ENCODE results near the gene ARMC2. TPM values are rescaled to one million over a fixed set of nuclear protein-coding genes. Genes with fewer than 3 reads are reported as not detected.

The ARMC2 gene
- total and polyA plus RNA-seq, 2 of the 4 experiments (the other 2 are of a cell fraction): 0.72 to 3.9 TPM

DNA sequence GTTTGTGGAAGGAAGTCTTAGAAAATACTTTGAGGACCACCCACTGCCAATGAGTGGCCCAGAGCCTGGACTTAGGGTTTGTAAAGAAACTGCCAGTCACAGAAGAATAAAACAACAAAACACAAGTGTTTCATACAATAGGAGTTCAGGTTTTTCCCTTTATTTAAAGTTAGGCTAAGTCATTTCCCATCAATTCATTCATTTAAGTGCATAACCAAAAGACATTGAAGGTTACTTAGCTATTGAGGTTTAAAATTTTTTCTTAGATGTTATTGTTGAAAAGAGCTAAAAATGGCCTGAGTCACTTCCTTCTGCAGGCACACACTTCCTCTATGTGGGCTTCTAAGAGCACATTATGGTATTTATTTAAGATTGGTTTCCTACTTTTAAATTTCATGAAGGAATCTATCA, 54.2 kb downstream of the ARMC2 start:
- intact Hi-C loops (cut with micrococcal nuclease) (no loop called here), dilution Hi-C loops (cut with HindIII; ENCODE audit: low sequenced_read_pairs, unreplicated experiment) (no loop called here), in situ Hi-C loops (cut with MboI; ENCODE audit: low sequenced_read_pairs) (loop anchor here (10.0 kb wide), 1 partner anchor 162 kb away; no protein-coding TSS in a partner anchor)
- DNase-seq (peak; percentile 52), ATAC-seq (ENCODE audit: low read depth) (peak; percentile 42; the same call in 1 of the 2 replicates)
- no peak overlapping the region; the same call in 1 of the 2 replicates for H2BK20ac ChIP-seq (ENCODE audit: low read depth, low read length)
- H2BK15ac ChIP-seq (ENCODE audit: low read depth, low read length): peak overlapping the region; percentile 47; the same call in 2 of the 3 replicates
- H3K27ac ChIP-seq (ENCODE audit: insufficient read depth, low read length): no peak overlapping the region
- TF ChIP-seq FOS (IDR thresholded peaks at IDR 0.05; ENCODE audit: low read depth, low read length): no peak
- TF ChIP-seq BHLHE40 (IDR thresholded peaks at IDR 0.05; ENCODE audit: low read depth, low read length): no peak
- TF ChIP-seq, protein P1, sequence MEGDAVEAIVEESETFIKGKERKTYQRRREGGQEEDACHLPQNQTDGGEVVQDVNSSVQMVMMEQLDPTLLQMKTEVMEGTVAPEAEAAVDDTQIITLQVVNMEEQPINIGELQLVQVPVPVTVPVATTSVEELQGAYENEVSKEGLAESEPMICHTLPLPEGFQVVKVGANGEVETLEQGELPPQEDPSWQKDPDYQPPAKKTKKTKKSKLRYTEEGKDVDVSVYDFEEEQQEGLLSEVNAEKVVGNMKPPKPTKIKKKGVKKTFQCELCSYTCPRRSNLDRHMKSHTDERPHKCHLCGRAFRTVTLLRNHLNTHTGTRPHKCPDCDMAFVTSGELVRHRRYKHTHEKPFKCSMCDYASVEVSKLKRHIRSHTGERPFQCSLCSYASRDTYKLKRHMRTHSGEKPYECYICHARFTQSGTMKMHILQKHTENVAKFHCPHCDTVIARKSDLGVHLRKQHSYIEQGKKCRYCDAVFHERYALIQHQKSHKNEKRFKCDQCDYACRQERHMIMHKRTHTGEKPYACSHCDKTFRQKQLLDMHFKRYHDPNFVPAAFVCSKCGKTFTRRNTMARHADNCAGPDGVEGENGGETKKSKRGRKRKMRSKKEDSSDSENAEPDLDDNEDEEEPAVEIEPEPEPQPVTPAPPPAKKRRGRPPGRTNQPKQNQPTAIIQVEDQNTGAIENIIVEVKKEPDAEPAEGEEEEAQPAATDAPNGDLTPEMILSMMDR (conservative IDR thresholded peaks at IDR 0.05; ENCODE audit: low read depth, low read length): no peak
- TF ChIP-seq, protein P2, sequence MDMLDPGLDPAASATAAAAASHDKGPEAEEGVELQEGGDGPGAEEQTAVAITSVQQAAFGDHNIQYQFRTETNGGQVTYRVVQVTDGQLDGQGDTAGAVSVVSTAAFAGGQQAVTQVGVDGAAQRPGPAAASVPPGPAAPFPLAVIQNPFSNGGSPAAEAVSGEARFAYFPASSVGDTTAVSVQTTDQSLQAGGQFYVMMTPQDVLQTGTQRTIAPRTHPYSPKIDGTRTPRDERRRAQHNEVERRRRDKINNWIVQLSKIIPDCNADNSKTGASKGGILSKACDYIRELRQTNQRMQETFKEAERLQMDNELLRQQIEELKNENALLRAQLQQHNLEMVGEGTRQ (IDR thresholded peaks at IDR 0.05; ENCODE audit: low read depth, low read length): no peak
- no peak for TF ChIP-seq MAFK (IDR thresholded peaks at IDR 0.05; ENCODE audit: low read depth, low read length)
- no peak for TF ChIP-seq MAZ (IDR thresholded peaks at IDR 0.05; ENCODE audit: borderline replicate concordance, low read depth, low read length)
- no peak for TF ChIP-seq CHD1 (IDR thresholded peaks at IDR 0.05; ENCODE audit: low read depth, low read length)
- no peak for TF ChIP-seq NFE2L2 (IDR thresholded peaks at IDR 0.05; ENCODE audit: low read depth, low read length)
- H3K56ac ChIP-seq (ENCODE audit: extremely low read depth, insufficient read depth, low read length): no peak overlapping the region
- H4K5ac ChIP-seq (ENCODE audit: low read depth, low read length): no peak overlapping the region; the same call in 1 of the 2 replicates
- H4K20me1 ChIP-seq (ENCODE audit: insufficient read depth, low read length): no peaks in the 10 kb centered on the region
- H2AK9ac ChIP-seq (replicated peaks; ENCODE audit: low read depth, low read length, poor library complexity): no peak overlapping the region
- H3K4me3 ChIP-seq (ENCODE audit: insufficient read depth, low read depth, low read length): no peak overlapping the region
- H3K9ac ChIP-seq (ENCODE audit: low read depth, low read length): no peak overlapping the region
- peak overlapping the region; percentile 47 to 53; a peak in 2 of 4 replicates for H4K8ac ChIP-seq (ENCODE audit: low read depth in 2 of 2, low read length in 2 of 2)
- H3K4me2 ChIP-seq (ENCODE audit: low read depth, low read length): no peak overlapping the region
- H4K91ac ChIP-seq (ENCODE audit: insufficient read depth, low read depth, low read length): peak overlapping the region; percentile 43; the same call in 1 of the 2 replicates
- H3K4me1 ChIP-seq (ENCODE audit: control insufficient read depth, insufficient read depth, low read length): peaks cover 3% of the 10 kb centered on the region
- H3K9me3 ChIP-seq (ENCODE audit: control insufficient read depth, insufficient read depth, low read length): no peaks in the 10 kb centered on the region
- H2BK120ac ChIP-seq (ENCODE audit: low read depth, low read length): peak overlapping the region; percentile 88; the same call in 1 of the 2 replicates
- H3K18ac ChIP-seq (ENCODE audit: low read depth, low read length): peak overlapping the region; percentile 64; the same call in 1 of the 2 replicates
- no peak overlapping the region; the same call in 1 of the 2 replicates for H3K4ac ChIP-seq (ENCODE audit: low read depth, low read length)
- ChIA-PET CTCF (no interaction called here), POLR2A (ENCODE audit: unreplicated experiment) (no interaction called here)
- BruUV-seq (replicated peaks): no TSS peak
- H3K27me3 ChIP-seq (ENCODE audit: control insufficient read depth, insufficient read depth, low read length): no peaks in the 10 kb centered on the region
- H3K36me3 ChIP-seq (ENCODE audit: control insufficient read depth, insufficient read depth, low read length): no peaks in the 10 kb centered on the region
- H2AK5ac ChIP-seq (ENCODE audit: low read depth, low read length): no peak overlapping the region
- H2BK5ac ChIP-seq (ENCODE audit: low read depth, low read length, poor library complexity, severe bottlenecking): no peak overlapping the region
- H3K79me1 ChIP-seq (ENCODE audit: low read depth in 1 of 2, low read length in 2 of 2): no peaks in the 10 kb centered on the region
- H3K23ac ChIP-seq (ENCODE audit: low read depth, low read length): no peak overlapping the region
- peak overlapping the region; percentile 54 for H2AFZ ChIP-seq (replicated peaks; ENCODE audit: low read length, poor library complexity)
- no peak overlapping the region for H3K14ac ChIP-seq (replicated peaks; ENCODE audit: low read depth, low read length)
- no peaks in the 10 kb centered on the region; the same call in 1 of the 2 replicates for H3K9me1 ChIP-seq (ENCODE audit: insufficient read depth, low read length)
